HepG2 (cell line): ENCODE results near the gene PHLPP2. TPM values are rescaled to one million over a fixed set of nuclear protein-coding genes. Genes with fewer than 3 reads are reported as not detected.
A peak's percentile ranks its signal among the peaks of the same experiment; 100 is the strongest.

Experiments used
- HDAC6 ChIP-seq: fragments of 200-600 bp; sonication (generic); IDR thresholded peaks from 2 replicates; pipeline ENCODE4 v1.7.0; 2017; ENCODE audit warnings: mild to moderate bottlenecking, antibody characterized with exemption, low read length, low read depth
- MED8 ChIP-seq: sonication (generic); formaldehyde crosslinking; IDR thresholded peaks from 2 replicates; pipeline ENCODE4 v1.8.1; 2023; ENCODE audit warnings: mild to moderate bottlenecking, missing genetic modification reagents; ENCODE audit not compliant: insufficient replicate concordance
- RFX1 ChIP-seq: fragments of 450-650 bp; IDR thresholded peaks from 2 replicates; pipeline ENCODE4 v1.6.1; 2017
- SAFB2 ChIP-seq: sonication (generic); formaldehyde crosslinking; IDR thresholded peaks from 2 replicates; pipeline ENCODE4 v1.5.1; 2020; ENCODE audit warnings: missing genetic modification reagents, low read depth, mild to moderate bottlenecking, borderline replicate concordance
- SOX5 ChIP-seq: IDR thresholded peaks from 2 replicates; pipeline ENCODE4 v1.6.1; 2016; ENCODE audit warnings: borderline replicate concordance
- SOX6 ChIP-seq, 2 experiments: fragments of 450-650 bp in 1 of 2; sonication (generic) in 1 of 2; formaldehyde crosslinking in 1 of 2; IDR thresholded peaks; 2 replicates each; pipeline versions ENCODE4 v1.4.0 to v1.6.1; 2017 to 2020; ENCODE audit warnings: antibody characterized with exemption in 1 of 2, mild to moderate bottlenecking in 1 of 2, missing genetic modification reagents in 1 of 2
- TP53 ChIP-seq: sonication (generic); formaldehyde crosslinking; conservative IDR thresholded peaks from 2 replicates; pipeline ENCODE4 v1.4.0; 2020; ENCODE audit warnings: missing genetic modification reagents
- XRCC5 ChIP-seq: fragments of 200-400 bp; formaldehyde crosslinking; optimal IDR thresholded peaks from 2 replicates; pipeline ENCODE3; 2017; ENCODE audit warnings: mild to moderate bottlenecking, low read length
- ZNF530 ChIP-seq: sonication (generic); formaldehyde crosslinking; IDR thresholded peaks from 2 replicates; pipeline ENCODE4 v1.5.0; 2020; ENCODE audit warnings: low read depth, mild to moderate bottlenecking, missing genetic modification reagents
- ZNF549 ChIP-seq: sonication (generic); formaldehyde crosslinking; IDR thresholded peaks from 2 replicates; pipeline ENCODE4 v1.5.0; 2020; ENCODE audit warnings: missing genetic modification reagents
- ZNF556 ChIP-seq: sonication (generic); formaldehyde crosslinking; IDR thresholded peaks from 2 replicates; pipeline ENCODE4 v1.4.0; 2020; ENCODE audit warnings: mild to moderate bottlenecking, missing genetic modification reagents, borderline replicate concordance
- ZNF607 ChIP-seq: sonication (generic); formaldehyde crosslinking; IDR thresholded peaks from 2 replicates; pipeline ENCODE4 v1.5.1; 2020; ENCODE audit warnings: missing genetic modification reagents, mild to moderate bottlenecking, borderline replicate concordance
- ZNF674 ChIP-seq: sonication (generic); formaldehyde crosslinking; IDR thresholded peaks from 2 replicates; pipeline ENCODE4 v1.5.0; 2020; ENCODE audit warnings: low read depth, mild to moderate bottlenecking, missing genetic modification reagents
- ZNF792 ChIP-seq: IDR thresholded peaks from 2 replicates; pipeline ENCODE4 v1.6.1; 2016
- ZNF883 ChIP-seq: sonication (generic); formaldehyde crosslinking; IDR thresholded peaks from 2 replicates; pipeline ENCODE4 v1.5.1; 2020; ENCODE audit warnings: mild to moderate bottlenecking, missing genetic modification reagents; ENCODE audit errors: not compliant biosample characterization
- ZSCAN9 ChIP-seq: IDR thresholded peaks from 2 replicates; pipeline ENCODE4 v1.6.1; 2016; ENCODE audit warnings: borderline replicate concordance
- polyA plus RNA-seq, 8 experiments: library from polyadenylated mRNA; depleted of rRNA in 3 of 8; stranded (reverse) in 7 of 8; unstranded in 1 of 8; fragments of >200 nt; fragmentation: Illumina TruSeq in 4 of 8; extraction: Trizol in 4 of 8; gene quantifications; 2 replicates each; pipeline versions ENCODE4 v1.2.1 to v1.2.3, GENCODE V29; 2011 to 2016; ENCODE audit warnings: low read depth in 4 of 8, missing spikeins in 1 of 8, mixed read lengths in 1 of 8; ENCODE audit not compliant: insufficient read depth in 1 of 8
- total RNA-seq, 5 experiments: library from RNA; depleted of rRNA; stranded (reverse); fragments of >200 nt; fragmentation: Illumina TruSeq; extraction: Trizol; gene quantifications; 2 replicates each; pipeline ENCODE4 v1.2.3, GENCODE V29; 2016; ENCODE audit warnings: low read depth in 1 of 5
- TF ChIP-seq, protein P1 (sequence below): fragments of 450-650 bp; IDR thresholded peaks from 2 replicates; pipeline ENCODE4 v1.6.1; 2017; ENCODE audit warnings: mild to moderate bottlenecking
- TF ChIP-seq, protein P2 (sequence below): sonication (generic); formaldehyde crosslinking; IDR thresholded peaks from 2 replicates; pipeline ENCODE4 v1.4.0; 2020; ENCODE audit warnings: low read depth, missing genetic modification reagents
- TF ChIP-seq, protein P3 (sequence below): sonication (generic); formaldehyde crosslinking; IDR thresholded peaks from 2 replicates; pipeline ENCODE4 v1.5.0; 2020; ENCODE audit warnings: missing genetic modification reagents

The PHLPP2 gene
- total and polyA plus RNA-seq, 2 of the 13 experiments (the other 11 are each of a cell fraction or from before 2014, with no cell fraction given) = 8.9 TPM

DNA sequence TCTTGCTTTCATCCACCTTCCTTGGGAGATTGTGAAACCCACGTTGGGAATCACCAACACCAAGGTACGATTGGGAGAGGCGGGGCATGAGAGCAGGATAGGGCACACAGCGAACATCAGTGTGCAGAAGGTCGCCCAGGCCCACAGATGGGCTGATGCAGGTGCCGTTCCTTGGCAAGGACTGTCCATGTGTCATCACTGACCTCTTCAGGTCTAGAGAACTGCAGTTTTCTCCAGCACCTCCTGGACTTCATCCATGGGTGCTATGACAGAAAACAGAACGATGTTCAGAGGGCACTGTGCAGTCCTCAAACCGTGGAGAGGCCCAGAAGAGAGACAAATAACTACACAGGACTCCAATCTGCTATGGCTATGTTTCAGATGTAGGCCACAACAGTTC, 123.7 kb downstream of the PHLPP2 start (continued):
- TF ChIP-seq, protein P1, sequence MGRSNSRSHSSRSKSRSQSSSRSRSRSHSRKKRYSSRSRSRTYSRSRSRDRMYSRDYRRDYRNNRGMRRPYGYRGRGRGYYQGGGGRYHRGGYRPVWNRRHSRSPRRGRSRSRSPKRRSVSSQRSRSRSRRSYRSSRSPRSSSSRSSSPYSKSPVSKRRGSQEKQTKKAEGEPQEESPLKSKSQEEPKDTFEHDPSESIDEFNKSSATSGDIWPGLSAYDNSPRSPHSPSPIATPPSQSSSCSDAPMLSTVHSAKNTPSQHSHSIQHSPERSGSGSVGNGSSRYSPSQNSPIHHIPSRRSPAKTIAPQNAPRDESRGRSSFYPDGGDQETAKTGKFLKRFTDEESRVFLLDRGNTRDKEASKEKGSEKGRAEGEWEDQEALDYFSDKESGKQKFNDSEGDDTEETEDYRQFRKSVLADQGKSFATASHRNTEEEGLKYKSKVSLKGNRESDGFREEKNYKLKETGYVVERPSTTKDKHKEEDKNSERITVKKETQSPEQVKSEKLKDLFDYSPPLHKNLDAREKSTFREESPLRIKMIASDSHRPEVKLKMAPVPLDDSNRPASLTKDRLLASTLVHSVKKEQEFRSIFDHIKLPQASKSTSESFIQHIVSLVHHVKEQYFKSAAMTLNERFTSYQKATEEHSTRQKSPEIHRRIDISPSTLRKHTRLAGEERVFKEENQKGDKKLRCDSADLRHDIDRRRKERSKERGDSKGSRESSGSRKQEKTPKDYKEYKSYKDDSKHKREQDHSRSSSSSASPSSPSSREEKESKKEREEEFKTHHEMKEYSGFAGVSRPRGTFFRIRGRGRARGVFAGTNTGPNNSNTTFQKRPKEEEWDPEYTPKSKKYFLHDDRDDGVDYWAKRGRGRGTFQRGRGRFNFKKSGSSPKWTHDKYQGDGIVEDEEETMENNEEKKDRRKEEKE = no peak
- TF ChIP-seq SOX6 (IDR thresholded peaks at IDR 0.05) = no peak
- TF ChIP-seq SOX6 (CRISPR knock-in tag; IDR thresholded peaks at IDR 0.05) = peak; percentile 69; the same call in 1 of the 2 replicates
- no peak for TF ChIP-seq MED8 (CRISPR knock-in tag)
- no peak for TF ChIP-seq ZNF549
- no peak for TF ChIP-seq ZNF792
- TF ChIP-seq ZNF607 (CRISPR knock-in tag) = 0 out of 2 replicates have a peak, but pooled peaks have one; percentile 68
- TF ChIP-seq, protein P2, sequence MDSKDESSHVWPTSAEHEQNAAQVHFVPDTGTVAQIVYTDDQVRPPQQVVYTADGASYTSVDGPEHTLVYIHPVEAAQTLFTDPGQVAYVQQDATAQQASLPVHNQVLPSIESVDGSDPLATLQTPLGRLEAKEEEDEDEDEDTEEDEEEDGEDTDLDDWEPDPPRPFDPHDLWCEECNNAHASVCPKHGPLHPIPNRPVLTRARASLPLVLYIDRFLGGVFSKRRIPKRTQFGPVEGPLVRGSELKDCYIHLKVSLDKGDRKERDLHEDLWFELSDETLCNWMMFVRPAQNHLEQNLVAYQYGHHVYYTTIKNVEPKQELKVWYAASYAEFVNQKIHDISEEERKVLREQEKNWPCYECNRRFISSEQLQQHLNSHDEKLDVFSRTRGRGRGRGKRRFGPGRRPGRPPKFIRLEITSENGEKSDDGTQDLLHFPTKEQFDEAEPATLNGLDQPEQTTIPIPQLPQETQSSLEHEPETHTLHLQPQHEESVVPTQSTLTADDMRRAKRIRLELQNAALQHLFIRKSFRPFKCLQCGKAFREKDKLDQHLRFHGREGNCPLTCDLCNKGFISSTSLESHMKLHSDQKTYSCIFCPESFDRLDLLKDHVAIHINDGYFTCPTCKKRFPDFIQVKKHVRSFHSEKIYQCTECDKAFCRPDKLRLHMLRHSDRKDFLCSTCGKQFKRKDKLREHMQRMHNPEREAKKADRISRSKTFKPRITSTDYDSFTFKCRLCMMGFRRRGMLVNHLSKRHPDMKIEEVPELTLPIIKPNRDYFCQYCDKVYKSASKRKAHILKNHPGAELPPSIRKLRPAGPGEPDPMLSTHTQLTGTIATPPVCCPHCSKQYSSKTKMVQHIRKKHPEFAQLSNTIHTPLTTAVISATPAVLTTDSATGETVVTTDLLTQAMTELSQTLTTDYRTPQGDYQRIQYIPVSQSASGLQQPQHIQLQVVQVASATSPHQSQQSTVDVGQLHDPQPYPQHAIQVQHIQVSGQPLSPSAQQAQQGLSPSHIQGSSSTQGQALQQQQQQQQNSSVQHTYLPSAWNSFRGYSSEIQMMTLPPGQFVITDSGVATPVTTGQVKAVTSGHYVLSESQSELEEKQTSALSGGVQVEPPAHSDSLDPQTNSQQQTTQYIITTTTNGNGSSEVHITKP (CRISPR knock-in tag) = no peak
- TF ChIP-seq, protein P3, sequence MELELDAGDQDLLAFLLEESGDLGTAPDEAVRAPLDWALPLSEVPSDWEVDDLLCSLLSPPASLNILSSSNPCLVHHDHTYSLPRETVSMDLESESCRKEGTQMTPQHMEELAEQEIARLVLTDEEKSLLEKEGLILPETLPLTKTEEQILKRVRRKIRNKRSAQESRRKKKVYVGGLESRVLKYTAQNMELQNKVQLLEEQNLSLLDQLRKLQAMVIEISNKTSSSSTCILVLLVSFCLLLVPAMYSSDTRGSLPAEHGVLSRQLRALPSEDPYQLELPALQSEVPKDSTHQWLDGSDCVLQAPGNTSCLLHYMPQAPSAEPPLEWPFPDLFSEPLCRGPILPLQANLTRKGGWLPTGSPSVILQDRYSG (CRISPR knock-in tag) = no peak
- no peak for TF ChIP-seq ZNF530 (CRISPR knock-in tag)
- TF ChIP-seq XRCC5 = no peak
- no peak for TF ChIP-seq ZNF674
- no peak for TF ChIP-seq SOX5
- no peak for TF ChIP-seq TP53 (CRISPR knock-in tag)
- TF ChIP-seq ZNF883 (CRISPR knock-in tag) = no peak
- no peak for TF ChIP-seq ZNF556 (CRISPR knock-in tag)
- 0 out of 2 replicates have a peak, but pooled peaks have one; percentile 7 for TF ChIP-seq SAFB2 (CRISPR knock-in tag)
- no peak for TF ChIP-seq HDAC6
- TF ChIP-seq ZSCAN9 (CRISPR knock-in tag) = no peak
- TF ChIP-seq RFX1 = no peak
